Measurements from ENCODE around the gene RNF152.

The RNF152 gene

GRCh38 chr18:61838521-61838920 is 54.3 kb downstream of the RNF152 start:
- no peak for TF ChIP-seq CTCF (IDR thresholded peaks at IDR 0.05; ENCODE audit: low read depth, low read length)

GRCh38 chr18:61833978-61834377 is 58.8 kb downstream of the RNF152 start:
- TF ChIP-seq CTCF (IDR thresholded peaks at IDR 0.05; ENCODE audit: low read depth, low read length): no peak
- DNase-seq (ENCODE audit: extremely low read depth, low read depth): no peak

More at GRCh38 chr18:61838521-61838920, 54.3 kb downstream of the RNF152 start:
- no peak for DNase-seq (ENCODE audit: extremely low read depth, low read depth)

GRCh38 chr18:61833387-61833786 is 59.4 kb downstream of the RNF152 start:
- peak; percentile 41 for DNase-seq (ENCODE audit: extremely low read depth, low read depth)
- TF ChIP-seq CTCF (IDR thresholded peaks at IDR 0.05; ENCODE audit: low read depth, low read length): no peak

- no peak for TF ChIP-seq CTCF (IDR thresholded peaks at IDR 0.05; ENCODE audit: low read depth, low read length)
- DNase-seq (ENCODE audit: extremely low read depth, low read depth): no peak
These were observed 59.9 kb downstream of the RNF152 start for GRCh38 chr18:61832858-61833257.

- no peak for TF ChIP-seq CTCF (IDR thresholded peaks at IDR 0.05; ENCODE audit: low read depth, low read length)
- no peak for DNase-seq (ENCODE audit: extremely low read depth, low read depth)
These were observed 61.7 kb downstream of the RNF152 start for GRCh38 chr18:61831071-61831470.

GRCh38 chr18:61829108-61829507 is 63.7 kb downstream of the RNF152 start:
- TF ChIP-seq CTCF (IDR thresholded peaks at IDR 0.05; ENCODE audit: low read depth, low read length): no peak

GRCh38 chr18:61827591-61827990 is 65.2 kb downstream of the RNF152 start:
- TF ChIP-seq CTCF (IDR thresholded peaks at IDR 0.05; ENCODE audit: low read depth, low read length): no peak
- DNase-seq (ENCODE audit: extremely low read depth, low read depth): no peak

More at GRCh38 chr18:61829108-61829507, 63.7 kb downstream of the RNF152 start:
- no peak for DNase-seq (ENCODE audit: extremely low read depth, low read depth)
